GM21423 (cell line): ENCODE results near the gene MAPK8IP2.
"Not testable (repeated sequence)": the region's sequence is repeated elsewhere in the genome, so short reads cannot be mapped to it uniquely, and the experiment has no call there.

ENCODE experiments used
- ATAC-seq: cut with Tn5 transposase; IDR thresholded peaks from one replicate; pipeline ENCODE4 v1.9.1; 2021; ENCODE audit warnings: mild to moderate bottlenecking, moderate library complexity; ENCODE audit not compliant: unreplicated experiment

Gene MAPK8IP2

GRCh38 chr22:50597097-50597496 lies 3.5 kb upstream of the MAPK8IP2 start:
- no peak for ATAC-seq

GRCh38 chr22:50599816-50600455 lies 657 bp upstream of the MAPK8IP2 start:
- no peak for ATAC-seq

- ATAC-seq: no peak
Measured at GRCh38 chr22:50600967-50601668, 525 bp downstream of the MAPK8IP2 start.

- no peak for ATAC-seq
Measured at GRCh38 chr22:50601669-50602337, 1.2 kb downstream of the MAPK8IP2 start.

- ATAC-seq: no peak
Measured at GRCh38 chr22:50602338-50602700, 1.7 kb downstream of the MAPK8IP2 start.

- no peak for ATAC-seq
Measured at GRCh38 chr22:50603511-50604255, 3.1 kb downstream of the MAPK8IP2 start.

GRCh38 chr22:50604256-50605001 lies 3.8 kb downstream of the MAPK8IP2 start:
- ATAC-seq: no peak

GRCh38 chr22:50605002-50605612 lies 4.5 kb downstream of the MAPK8IP2 start:
- ATAC-seq: no peak

- ATAC-seq: no peak
Measured at GRCh38 chr22:50605613-50606074, 5.1 kb downstream of the MAPK8IP2 start.

GRCh38 chr22:50606165-50606945 lies 5.8 kb downstream of the MAPK8IP2 start:
- no peak for ATAC-seq

GRCh38 chr22:50606946-50607658 lies 6.5 kb downstream of the MAPK8IP2 start:
- no peak for ATAC-seq

GRCh38 chr22:50607659-50608020 lies 7.0 kb downstream of the MAPK8IP2 start:
- ATAC-seq: no peak

- ATAC-seq: not testable (repeated sequence)
Measured at GRCh38 chr22:50608058-50608840, 7.7 kb downstream of the MAPK8IP2 start.

- ATAC-seq: no peak
Measured at GRCh38 chr22:50608996-50609395, 8.4 kb downstream of the MAPK8IP2 start.

GRCh38 chr22:50609599-50609998 lies 9.0 kb downstream of the MAPK8IP2 start:
- no peak for ATAC-seq

GRCh38 chr22:50610041-50610451 lies 9.5 kb downstream of the MAPK8IP2 start:
- ATAC-seq: no peak

GRCh38 chr22:50610581-50610980 lies 10.0 kb downstream of the MAPK8IP2 start:
- no peak for ATAC-seq
